Thoracic aorta (tissue), 2 donors: ENCODE measurements around the gene VAV2. TPM values are rescaled to one million over a fixed set of nuclear protein-coding genes. Genes with fewer than 3 reads are reported as not detected.

Experiments
- ATAC-seq: fragments of 150-250 bp; one replicate; pipeline ENCODE4 v1.8.0; 2017; ENCODE audit warnings: low read depth; ENCODE audit not compliant: insufficient number of reproducible peaks, low FRiP score
- DNase-seq: peaks from one replicate; pipeline ENCODE4 v3.0.0-alpha.2; 2020; ENCODE audit warnings: low spot score
- H3K27ac ChIP-seq, 2 donors: fragments of 200-600 bp; sonication (generic); 1 replicate in 1 of 2; 2 replicates in 1 of 2; pipeline ENCODE4 v1.5.1; 2016; ENCODE audit warnings: mild to moderate bottlenecking in 2 of 2, moderate library complexity in 2 of 2
- H3K27me3 ChIP-seq: fragments of 200-600 bp; sonication (generic); replicated peaks from 2 replicates; pipeline ENCODE4 v1.6.0; 2016; ENCODE audit warnings: mild to moderate bottlenecking; ENCODE audit not compliant: insufficient read depth
- H3K36me3 ChIP-seq: fragments of 200-600 bp; sonication (generic); one replicate; pipeline ENCODE4 v1.5.1; 2016
- H3K4me1 ChIP-seq, 2 donors: fragments of 200-600 bp; sonication (generic); 1 replicate in 1 of 2; 2 replicates in 1 of 2; pipeline versions ENCODE4 v1.5.1 to v1.6.0; 2016; ENCODE audit warnings: low read depth in 2 of 2, mild to moderate bottlenecking in 1 of 2; ENCODE audit not compliant: control insufficient read depth in 1 of 2
- H3K4me3 ChIP-seq: fragments of 200-600 bp; sonication (generic); 2 replicates; pipeline ENCODE4 v1.5.1; 2016; ENCODE audit warnings: mild to moderate bottlenecking
- H3K9me3 ChIP-seq: fragments of 200-600 bp; sonication (generic); 2 replicates; pipeline ENCODE4 v1.5.1; 2016
- total RNA-seq, 2 donors: library from RNA; depleted of rRNA; stranded (reverse); fragments of >200 nt; gene quantifications; one replicate each; pipeline versions ENCODE4 v1.1.0 to v1.2.3, GENCODE V29; 2016
- TF ChIP-seq, protein P1 (sequence below): fragments of 200-600 bp; sonication (generic); IDR thresholded peaks from one replicate; pipeline ENCODE4 v1.5.1; 2019; ENCODE audit warnings: antibody characterized with exemption

Gene VAV2
- total RNA-seq, 2 donors from 2014 or later, result 10.1 to 11.5 TPM

DNA sequence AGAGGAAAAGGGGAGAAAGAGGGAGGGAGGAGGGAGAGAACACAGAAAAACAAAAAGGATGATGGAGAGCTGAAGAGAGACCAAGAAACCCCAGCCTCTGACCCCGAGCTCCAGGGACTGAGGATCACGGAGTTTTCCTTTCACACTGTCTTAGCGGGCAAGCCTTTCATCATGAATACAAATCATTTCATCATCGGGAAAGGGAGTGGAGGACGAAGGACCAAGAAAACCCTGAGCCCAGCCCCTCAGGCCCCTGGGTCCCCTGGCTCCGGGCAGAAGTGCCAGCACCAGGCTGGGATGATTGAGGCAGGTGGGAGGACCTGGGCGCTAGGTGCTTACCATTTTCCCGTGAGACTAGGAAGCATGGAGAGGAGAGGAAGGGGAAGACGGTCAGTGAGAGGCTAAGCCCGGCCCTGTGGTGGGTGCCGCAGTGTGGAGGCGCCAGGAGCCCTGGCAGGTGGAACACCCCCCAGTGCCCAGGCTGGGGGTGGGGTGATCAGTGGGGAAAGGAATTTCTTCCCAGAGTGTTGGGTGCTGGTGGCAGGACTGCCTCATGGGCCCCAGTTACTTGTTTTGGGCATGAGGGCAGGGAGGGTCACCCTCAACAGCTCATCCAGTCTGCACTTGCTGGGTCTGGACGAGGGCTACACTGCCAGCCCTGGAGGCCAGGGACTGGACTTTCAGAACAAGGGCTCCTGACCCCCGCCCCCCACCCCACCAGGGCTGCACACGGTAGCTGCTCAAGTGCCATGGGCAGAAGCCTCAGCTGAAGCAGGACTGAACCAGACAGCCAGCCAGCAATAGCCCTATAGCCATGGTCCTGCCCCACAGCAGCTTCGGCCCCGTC lies 205.0 kb downstream of the VAV2 start:
- H3K9me3 ChIP-seq, result no peaks in the 10 kb centered on the region

DNA sequence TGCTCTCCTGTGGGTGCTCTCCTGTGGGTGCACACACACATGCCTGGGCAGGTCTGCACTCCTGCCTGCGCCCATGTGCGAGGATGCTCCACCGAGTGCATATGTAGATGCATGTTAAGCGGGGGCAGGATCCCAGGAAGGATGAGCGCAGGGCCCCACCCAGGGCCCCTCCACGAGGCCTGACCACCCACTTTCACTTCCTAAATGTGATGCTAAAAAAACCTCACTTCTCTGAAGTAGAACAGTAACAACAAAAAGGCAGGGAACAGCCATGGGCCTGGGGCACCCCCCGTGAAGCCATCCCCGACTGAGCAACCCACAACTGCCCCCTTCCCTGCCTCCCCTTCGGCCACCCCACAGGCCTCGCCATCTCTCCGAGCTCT lies 205.8 kb downstream of the VAV2 start:
- H3K4me1 ChIP-seq, result no peaks in the 10 kb centered on the region
- H3K4me3 ChIP-seq, result no peak overlapping the region
- no peak overlapping the region for H3K27ac ChIP-seq
- ATAC-seq (no peak), DNase-seq (no peak)
- no peaks in the 10 kb centered on the region for H3K9me3 ChIP-seq
- TF ChIP-seq, protein P1, sequence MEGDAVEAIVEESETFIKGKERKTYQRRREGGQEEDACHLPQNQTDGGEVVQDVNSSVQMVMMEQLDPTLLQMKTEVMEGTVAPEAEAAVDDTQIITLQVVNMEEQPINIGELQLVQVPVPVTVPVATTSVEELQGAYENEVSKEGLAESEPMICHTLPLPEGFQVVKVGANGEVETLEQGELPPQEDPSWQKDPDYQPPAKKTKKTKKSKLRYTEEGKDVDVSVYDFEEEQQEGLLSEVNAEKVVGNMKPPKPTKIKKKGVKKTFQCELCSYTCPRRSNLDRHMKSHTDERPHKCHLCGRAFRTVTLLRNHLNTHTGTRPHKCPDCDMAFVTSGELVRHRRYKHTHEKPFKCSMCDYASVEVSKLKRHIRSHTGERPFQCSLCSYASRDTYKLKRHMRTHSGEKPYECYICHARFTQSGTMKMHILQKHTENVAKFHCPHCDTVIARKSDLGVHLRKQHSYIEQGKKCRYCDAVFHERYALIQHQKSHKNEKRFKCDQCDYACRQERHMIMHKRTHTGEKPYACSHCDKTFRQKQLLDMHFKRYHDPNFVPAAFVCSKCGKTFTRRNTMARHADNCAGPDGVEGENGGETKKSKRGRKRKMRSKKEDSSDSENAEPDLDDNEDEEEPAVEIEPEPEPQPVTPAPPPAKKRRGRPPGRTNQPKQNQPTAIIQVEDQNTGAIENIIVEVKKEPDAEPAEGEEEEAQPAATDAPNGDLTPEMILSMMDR, result no peak
- no peaks in the 10 kb centered on the region for H3K27me3 ChIP-seq
- no peaks in the 10 kb centered on the region for H3K36me3 ChIP-seq

More for the DNA sequence above, 205.0 kb downstream of the VAV2 start:
- no peak overlapping the region for H3K4me3 ChIP-seq
- ATAC-seq (no peak), DNase-seq (no peak)
- no peaks in the 10 kb centered on the region for H3K27me3 ChIP-seq
- no peak overlapping the region for H3K27ac ChIP-seq
- TF ChIP-seq, protein P1, result no peak
- no peaks in the 10 kb centered on the region for H3K36me3 ChIP-seq
- no peaks in the 10 kb centered on the region for H3K4me1 ChIP-seq

DNA sequence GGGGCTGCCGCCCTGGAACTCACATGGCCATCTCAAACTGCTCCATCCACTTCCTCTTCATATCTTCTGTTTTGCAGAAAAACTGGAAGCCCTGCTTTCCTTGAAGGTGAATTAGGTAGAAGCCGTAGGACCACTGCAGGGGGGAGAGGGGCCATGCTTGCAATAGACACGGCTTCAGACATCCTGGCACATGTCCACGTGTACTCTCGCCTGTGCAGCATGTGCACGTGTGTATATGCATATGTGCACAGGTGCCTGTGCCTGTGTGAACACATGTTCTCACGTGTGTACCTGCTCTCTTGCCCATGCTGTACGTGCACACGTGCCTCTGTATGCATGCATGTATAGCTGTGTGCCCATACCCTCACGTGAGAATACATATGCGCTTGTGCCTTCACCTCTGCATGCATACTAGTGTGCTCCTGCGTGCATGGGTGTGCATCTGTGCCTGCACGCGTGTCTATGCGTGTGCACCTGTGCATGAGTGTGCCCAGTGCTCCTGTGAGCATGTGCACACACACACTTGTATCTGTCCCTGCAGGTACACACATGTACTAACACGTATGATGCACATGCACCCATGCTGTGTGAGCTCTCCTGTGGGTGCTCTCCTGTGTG lies 206.3 kb downstream of the VAV2 start:
- DNase-seq, result no peak
- H3K9me3 ChIP-seq, result no peaks in the 10 kb centered on the region
- no peak overlapping the region for H3K4me3 ChIP-seq
- H3K27ac ChIP-seq, result no peak overlapping the region
- H3K4me1 ChIP-seq, result no peaks in the 10 kb centered on the region
- no peaks in the 10 kb centered on the region for H3K36me3 ChIP-seq
- TF ChIP-seq, protein P1, result no peak
- ATAC-seq, result no peak
- H3K27me3 ChIP-seq, result no peaks in the 10 kb centered on the region

- no peaks in the 10 kb centered on the region for H3K9me3 ChIP-seq
- no peaks in the 10 kb centered on the region for H3K4me1 ChIP-seq
- DNase-seq (no peak), ATAC-seq (no peak)
- H3K27ac ChIP-seq, result no peak overlapping the region
- no peak overlapping the region for H3K4me3 ChIP-seq
- H3K27me3 ChIP-seq, result no peaks in the 10 kb centered on the region
- no peaks in the 10 kb centered on the region for H3K36me3 ChIP-seq
- TF ChIP-seq, protein P1, result no peak
Measured at GRCh38 chr9:133784731-133785561, 207.2 kb downstream of the VAV2 start.

- TF ChIP-seq, protein P1, result no peak
- ATAC-seq, result no peak
- H3K4me1 ChIP-seq, result no peaks in the 10 kb centered on the region
Measured at GRCh38 chr9:133783331-133783731, 208.8 kb downstream of the VAV2 start.

More at GRCh38 chr9:133783331-133783731, 208.8 kb downstream of the VAV2 start:
- H3K27ac ChIP-seq, result no peak overlapping the region
- no peaks in the 10 kb centered on the region for H3K27me3 ChIP-seq
- no peak for DNase-seq
- no peaks in the 10 kb centered on the region for H3K9me3 ChIP-seq
- no peak overlapping the region for H3K4me3 ChIP-seq
- H3K36me3 ChIP-seq, result no peaks in the 10 kb centered on the region
